Astrocyte of the cerebellum (primary cell): ENCODE data around the gene ASCL5.

Experiments
- DNase-seq: peaks from one replicate; pipeline ENCODE4 v3.0.0-alpha.2; 2011; ENCODE audit warnings: low read depth
- H3K4me3 ChIP-seq: 2 replicates; pipeline ENCODE4 v1.5.1; 2011; ENCODE audit warnings: mild to moderate bottlenecking, low read depth, low read length, moderate library complexity
- CTCF ChIP-seq: IDR thresholded peaks from 2 replicates; pipeline ENCODE4 v1.5.1; 2012; ENCODE audit warnings: low read length, low read depth, moderate library complexity, mild to moderate bottlenecking; ENCODE audit errors: missing control alignments
- in situ Hi-C: cut with HindIII; loops from 2 replicates; pipeline ENCODE4 v1.10.0; 2017; ENCODE audit warnings: low sequenced_read_pairs

The ASCL5 gene

DNA sequence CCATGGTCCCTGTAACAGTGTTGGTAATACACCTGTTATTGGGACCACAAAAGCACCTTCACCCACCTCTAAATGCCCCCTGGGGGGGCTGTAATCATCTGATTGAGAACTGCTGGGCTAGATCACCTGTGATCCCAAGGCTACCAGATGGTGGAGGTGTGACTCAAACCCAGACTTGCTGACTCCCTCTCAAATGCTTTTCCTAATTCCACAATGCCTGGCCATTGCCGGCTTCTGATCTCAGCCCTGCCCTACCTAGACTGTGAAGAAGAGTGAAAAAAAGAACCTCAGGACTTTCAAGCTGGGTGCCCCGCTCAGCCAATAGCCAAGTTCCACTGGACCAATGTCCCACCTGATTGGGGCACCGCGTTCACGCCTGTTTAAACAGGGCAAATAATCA is 17.7 kb upstream of the ASCL5 start:
- in situ Hi-C loops, result no loop called here
- TF ChIP-seq CTCF, result no peak
- no peak overlapping the region for H3K4me3 ChIP-seq
- DNase-seq, result no peak

DNA sequence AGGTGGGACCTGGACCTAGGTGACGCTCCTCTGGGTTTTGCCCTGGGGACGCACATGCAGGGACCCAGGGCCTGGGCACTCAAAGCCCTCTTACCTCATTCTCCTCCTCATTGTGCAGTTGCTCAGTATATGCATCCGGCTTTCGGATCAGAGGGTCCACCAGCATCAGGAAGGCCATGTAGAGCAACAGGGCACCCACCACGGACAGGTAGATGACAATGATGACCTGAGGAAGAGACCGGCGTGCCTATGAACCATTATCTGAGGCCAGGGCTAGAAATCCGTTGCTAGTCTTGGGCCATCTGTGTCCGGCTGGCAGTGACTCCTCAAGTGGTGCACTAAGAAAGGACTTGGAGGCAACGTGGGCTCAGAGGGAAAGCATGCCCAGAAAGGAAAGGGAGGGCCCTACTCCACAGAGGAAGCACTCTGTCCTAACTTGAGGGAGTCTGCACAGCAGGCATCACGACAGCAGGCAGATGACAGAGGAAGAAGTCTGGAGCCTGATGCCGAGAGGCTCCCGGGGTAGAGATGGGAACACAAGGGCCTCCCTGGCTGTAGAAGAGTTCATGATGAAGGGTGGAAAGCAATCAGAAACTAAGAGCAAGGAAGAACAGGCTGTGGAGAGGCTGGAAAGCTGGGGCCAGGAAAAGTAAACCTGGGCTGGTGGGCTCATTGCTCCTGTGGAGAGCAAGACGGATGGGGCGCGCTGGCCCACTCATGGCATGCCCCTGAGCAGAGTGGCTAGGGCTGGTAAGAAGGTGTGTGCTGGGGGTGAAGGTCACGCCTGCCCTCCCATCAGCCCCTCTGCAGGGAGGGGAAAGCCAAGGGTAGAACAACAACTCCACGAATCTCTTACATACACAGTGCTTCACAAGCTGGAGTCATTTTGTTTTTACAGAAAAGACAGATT is 17.0 kb upstream of the ASCL5 start:
- in situ Hi-C loops, result no loop called here
- DNase-seq, result no peak
- no peak overlapping the region for H3K4me3 ChIP-seq
- no peak for TF ChIP-seq CTCF

DNA sequence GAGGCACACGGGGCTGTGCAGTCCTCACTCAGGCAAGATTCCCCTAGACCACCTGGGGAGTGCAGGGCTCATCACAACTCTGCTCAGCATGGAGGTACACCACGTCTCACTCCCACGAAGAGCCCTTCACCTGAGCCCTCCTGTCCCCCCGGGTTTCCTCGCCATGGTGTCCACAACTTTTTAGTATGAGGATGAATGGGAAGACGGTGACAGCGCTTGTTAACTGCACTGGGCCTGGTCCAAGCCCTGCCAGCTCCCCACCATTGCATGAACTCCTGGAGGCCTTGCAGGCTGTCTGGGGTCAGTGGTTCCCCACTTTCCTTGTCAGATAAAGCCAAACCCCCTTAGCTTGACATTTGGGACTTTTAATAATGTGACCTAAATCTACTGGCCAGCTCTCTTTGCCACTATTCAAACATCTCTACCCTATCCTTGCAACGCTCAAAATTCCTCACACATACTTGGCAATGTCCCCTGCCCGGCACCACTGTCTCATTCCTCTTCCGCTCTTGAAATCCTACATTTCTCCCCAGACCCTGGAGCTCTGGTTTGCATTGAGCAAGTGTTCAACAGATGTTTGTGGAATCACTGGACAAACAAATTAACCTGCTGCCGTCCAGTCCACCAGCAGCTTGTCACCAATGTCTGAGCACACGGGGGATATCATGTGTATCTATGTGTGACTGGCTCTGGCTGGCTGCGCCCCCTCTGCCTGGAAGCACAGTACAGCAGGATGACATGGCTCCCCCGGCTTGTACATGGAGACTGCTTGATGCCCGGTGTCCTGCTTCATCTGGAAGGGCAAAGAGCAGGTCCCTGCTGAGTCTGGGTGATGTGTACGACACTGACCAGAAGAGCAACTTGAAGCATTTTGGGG is 16.1 kb upstream of the ASCL5 start:
- no peak for DNase-seq
- in situ Hi-C loops, result no loop called here
- H3K4me3 ChIP-seq, result no peak overlapping the region
- no peak for TF ChIP-seq CTCF

DNA sequence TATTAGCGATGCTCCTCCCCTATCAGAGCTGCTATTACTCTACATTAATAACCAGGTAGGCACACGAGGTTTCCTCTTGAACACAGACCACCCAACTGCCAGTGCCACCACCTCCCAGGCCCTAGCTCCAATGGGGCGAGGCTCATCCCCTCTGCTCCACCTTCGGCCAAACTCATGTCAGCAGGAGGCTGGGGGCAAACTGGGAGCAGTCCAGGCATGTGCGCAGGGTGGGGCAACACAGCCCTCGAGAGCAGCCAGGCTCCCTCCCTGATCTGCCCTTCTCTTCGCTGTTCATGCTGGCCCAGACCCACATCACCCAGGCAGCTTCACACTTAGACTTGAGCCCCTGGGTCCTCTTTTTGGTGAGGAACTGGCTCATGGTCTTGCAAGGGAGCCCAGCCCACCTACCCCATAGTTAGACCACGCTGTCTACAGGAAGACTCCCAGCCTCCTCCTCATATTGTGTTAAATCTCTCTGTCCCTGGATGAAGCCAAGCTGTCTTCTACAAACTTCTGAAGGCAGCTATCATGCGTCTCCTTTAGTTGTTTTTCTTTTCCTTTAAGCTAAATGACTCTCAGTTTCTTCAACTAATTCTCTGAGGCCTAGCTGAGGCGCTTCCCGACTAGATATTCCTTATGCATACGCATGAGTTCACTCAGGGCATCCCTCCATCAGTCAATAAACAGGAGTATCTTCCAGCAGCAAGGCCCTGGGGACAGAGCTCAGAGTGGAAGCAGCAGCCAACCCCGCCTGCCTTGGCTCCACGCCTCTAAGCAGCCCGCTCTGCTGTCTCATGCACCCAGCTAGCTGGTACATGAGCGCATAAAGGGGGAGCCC is 15.2 kb upstream of the ASCL5 start:
- DNase-seq, result no peak
- no peak for TF ChIP-seq CTCF
- H3K4me3 ChIP-seq, result no peak overlapping the region
- in situ Hi-C loops, result no loop called here

DNA sequence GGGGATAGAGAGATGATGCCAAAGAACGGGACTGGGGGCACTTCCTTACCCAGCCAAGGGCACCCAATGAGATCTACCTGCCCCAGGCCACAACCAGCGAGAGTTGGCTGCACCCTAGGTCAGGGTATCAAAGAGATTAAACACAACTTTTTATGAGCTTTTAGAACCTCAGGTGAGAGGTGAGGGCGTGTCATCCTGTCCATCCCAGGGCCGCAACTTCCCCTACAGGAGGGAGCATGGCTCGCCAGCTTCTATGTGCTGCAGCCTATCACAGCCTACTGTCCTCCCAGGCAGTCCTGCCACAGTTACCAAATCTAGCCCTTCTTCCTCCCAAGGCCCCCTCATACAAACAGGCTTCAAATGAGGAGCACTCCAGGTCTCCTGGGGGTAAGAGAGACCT is 14.4 kb upstream of the ASCL5 start:
- TF ChIP-seq CTCF, result no peak
- in situ Hi-C loops, result no loop called here
- DNase-seq, result no peak
- no peak overlapping the region for H3K4me3 ChIP-seq

- no peak overlapping the region for H3K4me3 ChIP-seq
- in situ Hi-C loops, result no loop called here
- no peak for DNase-seq
- TF ChIP-seq CTCF, result no peak
Measured at GRCh38 chr1:201140941-201141260, 13.9 kb upstream of the ASCL5 start.
